Renal cortex interstitium (tissue), 11 donors: Measurements from ENCODE around the gene MAP7. TPM values are rescaled to one million over a fixed set of nuclear protein-coding genes. Genes with fewer than 3 reads are reported as not detected.

Experiments used
- DNase-seq, 11 donors: peaks; one replicate each; pipeline ENCODE4 v3.0.0-alpha.2; 2013; ENCODE audit warnings: low read depth in 9 of 11, low spot score in 4 of 11; ENCODE audit errors: extremely low read depth in 1 of 11
- polyA plus RNA-seq, 3 donors: library from polyadenylated mRNA; unstranded; fragments of 120-200 nt; gene quantifications; one replicate each; pipeline ENCODE4 v1.2.1, GENCODE V29; 2013; ENCODE audit not compliant: insufficient read length in 3 of 3

Gene MAP7
- polyA plus RNA-seq, 3 donors: 32.4 to 45.4 (median 32.5) TPM

GRCh38 chr6:136307351-136307750, 242.9 kb downstream of the MAP7 start:
- no peak for DNase-seq

- no peak for DNase-seq
Observed at GRCh38 chr6:136306466-136306865, 243.8 kb downstream of the MAP7 start.

DNA sequence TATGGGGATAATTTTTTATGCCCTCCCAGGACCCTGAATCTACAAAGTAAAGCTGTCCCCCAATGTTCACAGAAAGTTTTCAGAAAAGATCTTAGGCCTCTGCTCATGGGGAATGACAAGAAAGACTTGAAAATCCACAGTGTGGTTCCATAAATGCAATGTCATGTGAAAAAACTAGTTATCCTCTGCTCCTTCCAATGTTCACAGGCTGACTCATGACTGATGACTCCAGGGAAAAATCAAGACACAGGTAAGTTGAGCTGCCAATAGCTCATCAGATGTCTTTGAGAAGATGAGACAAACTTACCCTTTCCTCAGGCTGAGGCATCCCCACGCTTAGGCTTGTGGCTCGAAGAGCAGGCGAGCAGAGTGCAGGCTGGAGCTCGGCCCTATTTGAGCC, 245.8 kb downstream of the MAP7 start:
- no peak for DNase-seq

DNA sequence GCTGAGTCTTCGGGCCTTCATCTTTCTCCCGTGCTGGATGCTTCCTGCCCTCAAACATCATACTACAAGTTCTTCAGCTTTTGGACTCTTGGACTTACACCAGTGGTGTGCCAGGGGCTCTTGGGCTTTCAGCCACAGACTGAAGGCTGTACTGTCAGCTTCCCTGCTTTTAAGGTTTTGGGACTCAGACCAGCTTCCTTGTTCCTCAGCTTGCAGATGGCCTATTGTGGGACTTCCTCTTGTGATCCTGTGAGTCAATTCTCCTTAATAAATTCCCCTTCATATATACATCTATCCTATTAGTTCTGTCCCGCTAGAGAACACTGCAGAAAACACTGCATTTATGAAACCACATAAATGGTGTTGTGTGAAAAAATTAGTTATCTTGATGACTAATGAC, 246.7 kb downstream of the MAP7 start:
- no peak for DNase-seq

- DNase-seq: no peak
Observed at GRCh38 chr6:136294621-136295020, 255.6 kb downstream of the MAP7 start.

Other genes starting within 250 kb of the MAP7 start
- gene MAP3K5, start 242.1 kb upstream of the MAP7 start, polyA plus RNA-seq: 1 to 10 TPM; 5.1 to 10.0 (median 5.6) TPM